IgD-negative memory B cell (primary cell): Measurements from ENCODE around the gene DDX25. TPM values are rescaled to one million over a fixed set of nuclear protein-coding genes. Genes with fewer than 3 reads are reported as not detected.
A peak's percentile ranks its signal among the peaks of the same experiment; 100 is the strongest.

Experiments used
- H3K27ac Mint-ChIP-seq, 3 donors: one replicate each; pipeline ENCODE4 v1.8.0; 2020 to 2022; ENCODE audit warnings: mild to moderate bottlenecking in 3 of 3, mixed read lengths in 3 of 3, moderate library complexity in 1 of 3
- H3K27me3 Mint-ChIP-seq: one replicate; pipeline ENCODE4 v1.8.0; 2021; ENCODE audit warnings: mixed read lengths
- H3K36me3 Mint-ChIP-seq: one replicate; pipeline ENCODE4 v1.8.0; 2020; ENCODE audit warnings: mild to moderate bottlenecking, mixed read lengths
- H3K4me1 Mint-ChIP-seq, 3 donors: one replicate each; pipeline ENCODE4 v1.8.0; 2020 to 2022; ENCODE audit warnings: mixed read lengths in 3 of 3, mild to moderate bottlenecking in 1 of 3
- H3K4me3 Mint-ChIP-seq, 4 donors: one replicate each; pipeline ENCODE4 v1.8.0; 2020 to 2022; ENCODE audit warnings: mild to moderate bottlenecking in 4 of 4, mixed read lengths in 4 of 4, moderate library complexity in 3 of 4
- H3K9me3 Mint-ChIP-seq, 3 donors: one replicate each; pipeline ENCODE4 v1.8.0; 2020 to 2021; ENCODE audit warnings: mixed read lengths in 3 of 3, mild to moderate bottlenecking in 1 of 3
- polyA plus RNA-seq: library from polyadenylated mRNA; unstranded; fragments of 300-500 nt; fragmentation: Illumina TruSeq; gene quantifications from one replicate; pipeline ENCODE4 v1.2.3, GENCODE V29; 2021

DDX25 gene
- polyA plus RNA-seq, 1 donor from 2014 or later = 0.08 TPM

DNA sequence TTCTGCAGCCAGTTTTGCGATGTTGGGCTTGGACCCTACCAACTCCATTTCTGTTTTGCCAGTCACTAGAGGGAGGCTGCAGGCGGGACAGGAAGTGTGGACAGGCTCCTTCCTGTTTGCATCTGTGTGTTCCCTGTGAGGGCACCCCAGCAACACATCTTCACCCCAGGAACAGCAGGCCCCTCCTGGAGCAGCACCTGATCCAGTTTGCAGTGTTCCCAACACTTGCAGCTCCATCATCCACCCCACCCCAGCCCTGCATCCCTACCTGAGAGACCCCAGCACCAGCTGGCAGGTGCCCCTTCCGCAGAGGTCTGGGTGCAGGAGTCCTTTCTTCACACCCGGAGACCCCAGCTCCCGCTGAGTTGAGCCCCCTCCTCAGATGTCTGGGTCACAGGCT, 34.1 kb downstream of the DDX25 start:
- Mint-ChIP-seq H3K27ac (no peak overlapping the region), H3K9me3 (peaks cover 0 to 4% (median 0%) of the 10 kb centered on the region in 3 donors), H3K36me3 (peaks cover 1% of the 10 kb centered on the region), H3K4me3 (no peak overlapping the region), H3K27me3 (no peaks in the 10 kb centered on the region), H3K4me1 (peaks cover 0 to 8% (median 5%) of the 10 kb centered on the region in 3 donors)

DNA sequence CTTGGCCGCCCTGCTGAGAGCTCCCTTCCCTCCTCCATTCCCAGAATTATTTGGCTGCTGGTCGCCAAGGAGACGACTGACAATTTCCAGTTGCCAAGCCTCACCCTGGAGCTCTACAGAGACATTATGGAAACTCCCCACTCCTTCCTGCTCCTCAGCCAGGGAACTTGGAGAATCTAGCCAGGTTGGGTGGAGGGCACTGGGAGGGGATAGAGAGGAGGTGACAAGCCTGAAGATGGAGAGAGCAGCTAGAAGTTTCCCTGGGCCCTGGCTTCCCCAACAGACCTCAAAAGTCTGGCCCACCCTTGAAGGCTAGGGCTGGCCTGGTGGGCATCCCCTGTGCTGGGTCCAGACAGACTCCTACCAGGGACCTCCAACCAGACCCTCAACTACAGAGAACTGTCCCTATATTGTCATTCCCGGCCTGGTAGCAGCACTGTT, 34.8 kb downstream of the DDX25 start:
- peaks cover 0 to 8% (median 5%) of the 10 kb centered on the region in 3 donors for H3K4me1 Mint-ChIP-seq

GRCh38 chr11:125940145-125940544, 35.8 kb downstream of the DDX25 start:
- peaks cover 0 to 3% (median 0%) of the 10 kb centered on the region in 3 donors for H3K9me3 Mint-ChIP-seq
- no peak overlapping the region for H3K27ac Mint-ChIP-seq

More for the DNA sequence above, 34.8 kb downstream of the DDX25 start:
- Mint-ChIP-seq H3K27me3 (peaks cover 5% of the 10 kb centered on the region), H3K27ac (no peak overlapping the region), H3K4me3 (no peak overlapping the region), H3K9me3 (peaks cover 0 to 4% (median 0%) of the 10 kb centered on the region in 3 donors), H3K36me3 (peaks cover 1% of the 10 kb centered on the region)

GRCh38 chr11:125941267-125941618, 36.9 kb downstream of the DDX25 start:
- H3K4me1 Mint-ChIP-seq = peaks cover 0 to 8% (median 5%) of the 10 kb centered on the region in 3 donors
- H3K27ac Mint-ChIP-seq = no peak overlapping the region

More at GRCh38 chr11:125940145-125940544, 35.8 kb downstream of the DDX25 start:
- Mint-ChIP-seq H3K4me3 (no peak overlapping the region), H3K36me3 (peaks cover 1% of the 10 kb centered on the region), H3K4me1 (peaks cover 0 to 8% (median 5%) of the 10 kb centered on the region in 3 donors), H3K27me3 (peaks cover 5% of the 10 kb centered on the region)

GRCh38 chr11:125941619-125942611, 37.6 kb downstream of the DDX25 start:
- Mint-ChIP-seq H3K4me1 (peaks cover 0 to 8% (median 5%) of the 10 kb centered on the region in 3 donors), H3K4me3 (no peak overlapping the region), H3K27me3 (peaks cover 5% of the 10 kb centered on the region), H3K9me3 (no peaks in the 10 kb centered on the region), H3K27ac (peak overlapping the region in 1 of 3 donors; percentile 11), H3K36me3 (no peaks in the 10 kb centered on the region)

More at GRCh38 chr11:125941267-125941618, 36.9 kb downstream of the DDX25 start:
- H3K27me3 Mint-ChIP-seq = peaks cover 5% of the 10 kb centered on the region
- peaks cover 0 to under 1% (median 0%) of the 10 kb centered on the region in 3 donors for H3K9me3 Mint-ChIP-seq
- peaks cover under 1% of the 10 kb centered on the region for H3K36me3 Mint-ChIP-seq
- no peak overlapping the region for H3K4me3 Mint-ChIP-seq

- Mint-ChIP-seq H3K36me3 (no peaks in the 10 kb centered on the region), H3K4me1 (peaks cover 0 to 8% (median 5%) of the 10 kb centered on the region in 3 donors), H3K27me3 (peaks cover 7% of the 10 kb centered on the region), H3K9me3 (no peaks in the 10 kb centered on the region), H3K27ac (peak overlapping the region in 1 of 3 donors; percentile 11), H3K4me3 (no peak overlapping the region)
Observed at GRCh38 chr11:125942771-125943428, 38.6 kb downstream of the DDX25 start.

DNA sequence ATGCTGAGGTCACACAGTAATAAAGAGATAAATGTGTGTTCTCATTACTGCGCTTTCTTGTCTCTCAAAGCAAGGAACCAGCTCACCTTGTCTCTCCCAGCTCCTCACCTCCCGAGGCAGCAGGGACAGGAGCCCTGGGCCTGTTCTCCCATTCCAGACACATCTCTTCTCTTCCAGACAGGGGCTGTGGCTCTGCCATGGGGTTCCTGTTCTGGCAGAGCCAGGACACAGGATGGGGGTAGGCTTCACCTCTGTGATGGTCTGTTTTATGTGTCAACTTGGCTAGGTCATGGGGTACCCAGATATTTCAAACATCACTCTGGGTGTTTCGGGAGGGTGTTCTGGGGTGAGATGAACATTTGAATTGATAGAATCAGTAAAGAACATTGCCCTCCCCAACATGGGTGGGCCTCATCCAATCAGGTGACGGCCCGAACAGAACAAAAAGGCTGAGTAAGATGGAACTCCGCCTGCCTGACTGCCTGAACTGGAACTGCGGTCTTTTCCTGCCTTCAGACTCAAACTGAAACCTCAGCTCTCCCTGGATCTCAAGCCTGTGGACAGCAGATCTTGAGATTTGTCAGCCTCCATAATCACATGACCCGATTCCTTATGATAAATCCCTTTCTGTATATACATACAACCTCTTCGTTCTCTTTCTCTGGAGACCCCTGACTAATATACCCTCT, 39.5 kb downstream of the DDX25 start:
- Mint-ChIP-seq H3K36me3 (no peaks in the 10 kb centered on the region), H3K4me1 (peaks cover 0 to 8% (median 5%) of the 10 kb centered on the region in 3 donors), H3K4me3 (no peak overlapping the region), H3K27ac (peak overlapping the region in 1 of 3 donors; percentile 3), H3K27me3 (peaks cover 7% of the 10 kb centered on the region), H3K9me3 (no peaks in the 10 kb centered on the region)

DNA sequence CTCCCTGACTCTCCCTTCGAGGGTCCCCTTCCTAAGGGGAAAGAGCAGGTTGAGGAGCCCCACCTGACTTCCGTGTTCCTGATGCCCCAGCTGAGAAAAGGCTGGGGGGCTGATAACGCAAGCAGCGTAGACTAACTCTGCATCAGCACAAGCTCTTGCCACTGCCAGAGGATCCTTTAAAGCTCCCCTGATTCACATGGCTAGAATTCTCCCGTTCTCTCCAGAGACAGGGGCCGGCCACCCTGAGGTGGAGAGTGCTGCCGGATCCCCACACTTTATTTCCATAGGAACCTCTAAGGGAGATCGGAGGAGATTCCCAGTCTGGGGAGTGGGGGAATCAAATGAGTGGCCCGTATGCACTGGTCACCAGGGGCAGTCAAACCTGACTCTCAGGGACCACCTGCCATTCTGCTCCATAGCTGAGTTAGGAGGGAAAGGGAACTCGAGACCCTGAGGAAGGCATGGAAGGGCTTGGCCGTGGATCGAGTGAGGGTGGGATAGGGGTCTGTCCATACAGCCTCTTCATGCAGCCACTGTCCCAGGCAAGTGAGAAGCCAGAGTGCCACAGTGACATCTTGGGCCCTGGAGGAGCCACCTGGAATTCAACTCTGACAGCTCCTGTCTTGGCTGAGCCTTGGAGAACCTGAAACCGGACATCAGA, 40.2 kb downstream of the DDX25 start:
- Mint-ChIP-seq H3K4me3 (no peak overlapping the region), H3K27ac (peak overlapping the region in 1 of 3 donors; percentile 3), H3K9me3 (no peaks in the 10 kb centered on the region), H3K36me3 (no peaks in the 10 kb centered on the region), H3K27me3 (peaks cover 7% of the 10 kb centered on the region), H3K4me1 (peaks cover 0 to 8% (median 7%) of the 10 kb centered on the region in 3 donors)

GRCh38 chr11:125945011-125945796, 40.9 kb downstream of the DDX25 start:
- Mint-ChIP-seq H3K4me3 (no peak overlapping the region), H3K36me3 (no peaks in the 10 kb centered on the region), H3K27me3 (peaks cover 7% of the 10 kb centered on the region), H3K27ac (no peak overlapping the region), H3K4me1 (peaks cover 0 to 8% (median 7%) of the 10 kb centered on the region in 3 donors), H3K9me3 (no peaks in the 10 kb centered on the region)

DNA sequence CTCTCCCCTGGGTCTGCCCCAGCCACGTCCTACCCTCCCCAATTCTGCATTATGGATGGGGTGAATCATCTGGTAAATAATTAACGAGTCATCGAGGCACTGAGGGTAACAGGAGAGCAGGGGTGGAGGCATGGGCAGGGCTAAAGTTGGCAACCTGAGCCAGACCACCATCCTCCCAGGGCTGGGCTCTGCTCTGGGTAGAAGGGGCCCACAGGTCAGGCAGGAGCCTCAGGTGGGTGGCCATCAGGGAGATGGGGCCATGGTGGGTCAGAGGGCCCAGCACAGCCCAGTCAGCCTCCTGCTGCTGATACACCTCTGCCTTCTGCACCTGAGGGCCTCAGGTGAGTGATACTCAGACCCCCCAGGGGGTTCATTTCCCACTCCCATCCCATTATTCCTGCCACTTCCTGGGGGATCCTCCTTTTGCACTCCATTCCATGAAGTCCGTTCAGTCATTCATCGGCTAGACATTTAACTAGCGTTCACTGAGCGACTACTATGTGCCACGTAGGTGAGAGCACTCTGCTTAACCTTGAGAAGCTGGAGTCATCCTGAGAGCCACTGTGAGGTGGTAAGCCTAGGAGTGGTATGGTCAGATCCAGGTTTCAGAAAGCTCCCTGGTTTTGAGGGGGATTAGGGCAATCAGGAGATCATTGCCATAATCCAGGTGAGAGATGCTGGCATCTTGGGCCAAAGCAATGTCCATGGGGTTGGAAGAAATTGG, 41.7 kb downstream of the DDX25 start, which contains the start of gene VSIG10L2:
Gene VSIG10L2, plus strand, starts transcription at position 248 of the 724 bp plus-strand sequence. Its CDS starts 12 bp downstream, at position 260.
- peak within 1 kb of the TSS in 1 of 4 donors; percentile 49 for H3K4me3 Mint-ChIP-seq
- peaks cover 0 to 8% (median 7%) of the 10 kb centered on the region in 3 donors for H3K4me1 Mint-ChIP-seq
- no peaks in the 10 kb centered on the region for H3K9me3 Mint-ChIP-seq
- H3K27ac Mint-ChIP-seq = no peak within 1 kb of the TSS
- no peaks in the 10 kb centered on the region for H3K36me3 Mint-ChIP-seq
- H3K27me3 Mint-ChIP-seq = peaks cover 7% of the 10 kb centered on the region

- Mint-ChIP-seq H3K36me3 (no peaks in the 10 kb centered on the region), H3K4me3 (peak overlapping the region in 1 of 4 donors; percentile 49), H3K9me3 (no peaks in the 10 kb centered on the region), H3K27me3 (peaks cover 7% of the 10 kb centered on the region), H3K4me1 (peaks cover 0 to 8% (median 7%) of the 10 kb centered on the region in 3 donors), H3K27ac (no peak overlapping the region)
Observed at GRCh38 chr11:125946712-125947418, 42.6 kb downstream of the DDX25 start.

GRCh38 chr11:125947419-125948277, 43.3 kb downstream of the DDX25 start:
- no peak overlapping the region for H3K4me3 Mint-ChIP-seq
- peaks cover 7% of the 10 kb centered on the region for H3K27me3 Mint-ChIP-seq
- H3K27ac Mint-ChIP-seq = no peak overlapping the region
- H3K9me3 Mint-ChIP-seq = no peaks in the 10 kb centered on the region
- H3K4me1 Mint-ChIP-seq = peaks cover 0 to 2% (median under 1%) of the 10 kb centered on the region in 3 donors
- no peaks in the 10 kb centered on the region for H3K36me3 Mint-ChIP-seq
